ENCODE results near the gene WDR90. TPM values are rescaled to one million over a fixed set of nuclear protein-coding genes. Genes with fewer than 3 reads are reported as not detected.

Gene WDR90
- total and polyA plus RNA-seq, 2 of the 13 experiments (the other 11 are each of a cell fraction or from before 2014, with no cell fraction given): 14.9 to 28.9 TPM

- peak; percentile 73 for TF ChIP-seq ZBTB2 (CRISPR knock-in tag; IDR thresholded peaks at IDR 0.05; ENCODE audit: low read depth)
- no peak for TF ChIP-seq E2F1 (CRISPR knock-in tag; IDR thresholded peaks at IDR 0.05)
- no peak for TF ChIP-seq KLF13 (CRISPR knock-in tag; IDR thresholded peaks at IDR 0.05)
- no peak for TF ChIP-seq ZNF34 (CRISPR knock-in tag; IDR thresholded peaks at IDR 0.05; ENCODE audit: borderline replicate concordance)
- no peak for TF ChIP-seq ZNF383 (CRISPR knock-in tag; IDR thresholded peaks at IDR 0.05; ENCODE audit: borderline replicate concordance)
- no peak for TF ChIP-seq RAD21 (CRISPR knock-in tag; IDR thresholded peaks at IDR 0.05)
- no peak for TF ChIP-seq PHF8 (CRISPR knock-in tag; IDR thresholded peaks at IDR 0.05)
- no peak for TF ChIP-seq PHB2 (IDR thresholded peaks at IDR 0.05; ENCODE audit: partially characterized antibody)
- no peak for TF ChIP-seq GTF3A (CRISPR knock-in tag; conservative IDR thresholded peaks at IDR 0.05)
- no peak for TF ChIP-seq ATM (IDR thresholded peaks at IDR 0.05; ENCODE audit: borderline replicate concordance)
- TF ChIP-seq NRL (CRISPR knock-in tag; IDR thresholded peaks at IDR 0.05; ENCODE audit: borderline replicate concordance): no peak
- no peak for TF ChIP-seq ZNF780A (CRISPR knock-in tag; IDR thresholded peaks at IDR 0.05)
- no peak for TF ChIP-seq ZBTB46 (CRISPR knock-in tag; IDR thresholded peaks at IDR 0.05; ENCODE audit: borderline replicate concordance)
- TF ChIP-seq LBX2 (CRISPR knock-in tag; IDR thresholded peaks at IDR 0.05; ENCODE audit: borderline replicate concordance): no peak; the same call in 1 of the 2 replicates
- TF ChIP-seq ETS1 (CRISPR knock-in tag; IDR thresholded peaks at IDR 0.05): no peak
- TF ChIP-seq FUBP1 (CRISPR knock-in tag; IDR thresholded peaks at IDR 0.05; ENCODE audit: borderline replicate concordance): no peak
- no peak for TF ChIP-seq XBP1 (CRISPR knock-in tag; IDR thresholded peaks at IDR 0.05)
- TF ChIP-seq ZNF446 (CRISPR knock-in tag; IDR thresholded peaks at IDR 0.05): peak; percentile 97; the same call in 1 of the 2 replicates
- no peak for TF ChIP-seq E2F2 (CRISPR knock-in tag; IDR thresholded peaks at IDR 0.05; ENCODE audit: borderline replicate concordance)
These were observed 51.8 kb downstream of the WDR90 start (continued) for GRCh38 chr16:700684-701584.
